ENCODE results near the gene SEMG1.

The SEMG1 gene

GRCh38 chr20:45254383-45255262 is 47.8 kb downstream of the SEMG1 start, which contains the start of gene SLPI:
Gene SLPI (minus strand): TSS chr20:45254564. CDS start chr20:45254543, 21 bp downstream.
- TF ChIP-seq, protein P1, sequence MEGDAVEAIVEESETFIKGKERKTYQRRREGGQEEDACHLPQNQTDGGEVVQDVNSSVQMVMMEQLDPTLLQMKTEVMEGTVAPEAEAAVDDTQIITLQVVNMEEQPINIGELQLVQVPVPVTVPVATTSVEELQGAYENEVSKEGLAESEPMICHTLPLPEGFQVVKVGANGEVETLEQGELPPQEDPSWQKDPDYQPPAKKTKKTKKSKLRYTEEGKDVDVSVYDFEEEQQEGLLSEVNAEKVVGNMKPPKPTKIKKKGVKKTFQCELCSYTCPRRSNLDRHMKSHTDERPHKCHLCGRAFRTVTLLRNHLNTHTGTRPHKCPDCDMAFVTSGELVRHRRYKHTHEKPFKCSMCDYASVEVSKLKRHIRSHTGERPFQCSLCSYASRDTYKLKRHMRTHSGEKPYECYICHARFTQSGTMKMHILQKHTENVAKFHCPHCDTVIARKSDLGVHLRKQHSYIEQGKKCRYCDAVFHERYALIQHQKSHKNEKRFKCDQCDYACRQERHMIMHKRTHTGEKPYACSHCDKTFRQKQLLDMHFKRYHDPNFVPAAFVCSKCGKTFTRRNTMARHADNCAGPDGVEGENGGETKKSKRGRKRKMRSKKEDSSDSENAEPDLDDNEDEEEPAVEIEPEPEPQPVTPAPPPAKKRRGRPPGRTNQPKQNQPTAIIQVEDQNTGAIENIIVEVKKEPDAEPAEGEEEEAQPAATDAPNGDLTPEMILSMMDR (IDR thresholded peaks at IDR 0.05; ENCODE audit: low read depth, low read length, missing control alignments) = no peak
- DNase-seq = no peak
- no peaks in the 10 kb centered on the region for H3K27me3 ChIP-seq (replicated peaks)
- H3K36me3 ChIP-seq (replicated peaks) = no peaks in the 10 kb centered on the region
- H3K4me3 ChIP-seq (ENCODE audit: low read depth, low read length) = no peak within 1 kb of the TSS
- in situ Hi-C loops (cut with HindIII; ENCODE audit: low pct_ligation_motif_present, low sequenced_read_pairs) = no loop called here
- no peak within 1 kb of the TSS for H3K27ac ChIP-seq

- TF ChIP-seq, protein P1 (IDR thresholded peaks at IDR 0.05; ENCODE audit: low read depth, low read length, missing control alignments) = no peak
- in situ Hi-C loops (cut with HindIII; ENCODE audit: low pct_ligation_motif_present, low sequenced_read_pairs) = no loop called here
- H3K27ac ChIP-seq = no peak overlapping the region
- H3K36me3 ChIP-seq (replicated peaks) = no peaks in the 10 kb centered on the region
- no peak overlapping the region for H3K4me3 ChIP-seq (ENCODE audit: low read depth, low read length)
- no peak for DNase-seq
- H3K27me3 ChIP-seq (replicated peaks) = no peaks in the 10 kb centered on the region
Measured at GRCh38 chr20:45257161-45257560, 50.3 kb downstream of the SEMG1 start.

DNA sequence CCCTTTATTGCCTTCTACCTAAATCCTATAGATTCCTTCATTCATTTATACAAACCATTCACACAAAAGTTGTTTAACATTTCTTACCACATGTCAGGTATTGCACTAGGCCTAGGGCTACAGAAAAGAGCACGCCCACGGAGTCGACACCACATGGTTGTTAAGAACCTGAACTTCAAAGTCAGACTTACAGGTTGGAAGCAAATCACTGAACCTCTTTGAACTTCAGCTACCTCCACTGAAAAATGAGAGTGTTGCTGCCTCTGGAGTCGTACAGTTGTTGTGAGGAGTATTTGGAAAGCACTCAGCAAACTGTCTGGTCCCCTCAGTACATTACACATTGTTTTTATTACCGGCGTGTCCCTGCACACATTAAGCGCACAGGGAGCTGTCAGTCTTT is 50.9 kb downstream of the SEMG1 start:
- TF ChIP-seq, protein P1 (IDR thresholded peaks at IDR 0.05; ENCODE audit: low read depth, low read length, missing control alignments) = no peak
- Histone ChIP-seq H3K27ac (no peak overlapping the region), H3K36me3 (replicated peaks) (no peaks in the 10 kb centered on the region), H3K27me3 (replicated peaks) (no peaks in the 10 kb centered on the region), H3K4me3 (ENCODE audit: low read depth, low read length) (no peak overlapping the region)
- DNase-seq = no peak
- in situ Hi-C loops (cut with HindIII; ENCODE audit: low pct_ligation_motif_present, low sequenced_read_pairs) = no loop called here

GRCh38 chr20:45258259-45258658 is 51.4 kb downstream of the SEMG1 start:
- no peak overlapping the region for H3K4me3 ChIP-seq (ENCODE audit: low read depth, low read length)
- in situ Hi-C loops (cut with HindIII; ENCODE audit: low pct_ligation_motif_present, low sequenced_read_pairs) = no loop called here
- no peak overlapping the region for H3K27ac ChIP-seq
- no peak for DNase-seq
- no peaks in the 10 kb centered on the region for H3K27me3 ChIP-seq (replicated peaks)
- TF ChIP-seq, protein P1 (IDR thresholded peaks at IDR 0.05; ENCODE audit: low read depth, low read length, missing control alignments) = no peak
- no peaks in the 10 kb centered on the region for H3K36me3 ChIP-seq (replicated peaks)

DNA sequence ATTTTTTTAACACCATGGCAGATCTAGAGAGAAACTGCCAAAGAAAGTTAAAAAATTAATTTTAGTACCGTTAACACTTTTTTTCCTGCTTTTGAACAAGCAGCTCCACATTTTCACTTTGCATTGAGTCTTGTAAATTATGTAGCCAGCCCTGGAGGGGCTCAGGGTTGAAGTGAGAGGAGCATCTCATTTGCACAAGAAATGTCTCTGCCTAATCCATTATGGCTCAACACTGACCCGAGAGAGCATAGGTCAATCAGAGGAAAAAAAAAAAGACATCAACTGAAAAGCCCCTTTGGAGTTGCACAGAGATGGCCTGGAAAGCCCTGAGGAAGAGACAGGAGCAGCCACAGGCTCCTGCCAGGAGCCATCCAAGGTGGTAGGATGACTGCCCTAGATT is 51.8 kb downstream of the SEMG1 start:
- in situ Hi-C loops (cut with HindIII; ENCODE audit: low pct_ligation_motif_present, low sequenced_read_pairs) = no loop called here

More for the DNA sequence above, 51.8 kb downstream of the SEMG1 start:
- DNase-seq = no peak
- TF ChIP-seq, protein P1 (IDR thresholded peaks at IDR 0.05; ENCODE audit: low read depth, low read length, missing control alignments) = no peak
- no peak overlapping the region for H3K27ac ChIP-seq
- H3K36me3 ChIP-seq (replicated peaks) = no peaks in the 10 kb centered on the region
- H3K4me3 ChIP-seq (ENCODE audit: low read depth, low read length) = no peak overlapping the region
- no peaks in the 10 kb centered on the region for H3K27me3 ChIP-seq (replicated peaks)

All from brain microvascular endothelial cell (primary cell).